Measurements from ENCODE around the gene NXPH4.

The NXPH4 gene

GRCh38 chr12:57270966-57271470 lies 54.4 kb downstream of the NXPH4 start:
- TF ChIP-seq EP300 (IDR thresholded peaks at IDR 0.05; ENCODE audit: borderline replicate concordance) (no peak), TCF12 (IDR thresholded peaks at IDR 0.05; ENCODE audit: low read depth) (no peak), TEAD4 (IDR thresholded peaks at IDR 0.05) (no peak)

DNA sequence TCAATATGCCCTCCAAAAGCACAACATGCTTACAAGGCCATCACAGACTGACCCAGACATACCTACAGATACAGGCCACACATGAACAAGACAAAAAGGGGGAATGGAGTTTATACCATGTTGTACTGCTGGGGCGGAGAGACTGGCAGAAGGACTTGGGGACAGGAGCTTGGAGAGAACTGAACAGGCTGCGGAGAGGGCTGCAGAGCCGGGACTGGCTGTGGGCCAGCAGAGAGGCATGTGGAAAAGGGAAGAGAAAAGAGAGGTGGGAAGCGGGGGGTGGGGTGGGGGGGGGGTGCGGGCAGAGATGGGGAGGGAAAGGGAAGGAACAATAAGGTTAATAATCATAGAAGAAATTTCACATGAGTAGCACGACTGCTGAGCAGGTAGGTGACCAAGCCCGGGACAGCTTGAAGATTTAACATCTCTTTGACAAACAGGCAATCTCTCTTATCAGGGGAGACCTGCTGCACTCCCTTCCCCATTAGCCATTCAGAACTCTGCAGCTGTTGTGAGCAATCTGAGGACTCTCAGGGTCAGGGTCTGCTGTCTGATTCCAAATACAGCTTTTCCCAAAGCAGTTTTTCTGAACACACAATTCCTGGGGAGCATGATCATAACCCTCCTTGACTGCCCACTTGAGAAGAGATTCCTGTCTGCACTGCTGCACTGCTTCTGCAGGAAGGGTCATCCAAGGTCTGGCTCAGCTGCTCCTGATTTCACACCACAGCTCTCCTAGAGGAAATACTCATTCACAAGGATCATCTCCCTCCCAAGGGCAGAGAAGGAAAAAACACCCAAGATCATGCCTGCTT lies 56.0 kb downstream of the NXPH4 start:
- TF ChIP-seq CREB1 (IDR thresholded peaks at IDR 0.05; ENCODE audit: low read depth) (no peak), ZBTB7A (IDR thresholded peaks at IDR 0.05; ENCODE audit: low read depth) (no peak), EGR1 (IDR thresholded peaks at IDR 0.05) (no peak), TCF12 (IDR thresholded peaks at IDR 0.05; ENCODE audit: low read depth) (no peak), TAF1 (IDR thresholded peaks at IDR 0.05; ENCODE audit: low read depth) (no peak), EP300 (IDR thresholded peaks at IDR 0.05; ENCODE audit: borderline replicate concordance) (no peak), NFIC (IDR thresholded peaks at IDR 0.05) (no peak), MAX (IDR thresholded peaks at IDR 0.05) (no peak), USF1 (IDR thresholded peaks at IDR 0.05) (no peak), REST (IDR thresholded peaks at IDR 0.05; ENCODE audit: low read depth) (no peak), RAD21 (IDR thresholded peaks at IDR 0.05; ENCODE audit: low read depth) (no peak), CEBPB (IDR thresholded peaks at IDR 0.05) (no peak), TEAD4 (IDR thresholded peaks at IDR 0.05) (no peak), FOXM1 (IDR thresholded peaks at IDR 0.05; ENCODE audit: borderline replicate concordance, low read depth) (no peak), YY1 (IDR thresholded peaks at IDR 0.05; ENCODE audit: low read depth) (no peak)

DNA sequence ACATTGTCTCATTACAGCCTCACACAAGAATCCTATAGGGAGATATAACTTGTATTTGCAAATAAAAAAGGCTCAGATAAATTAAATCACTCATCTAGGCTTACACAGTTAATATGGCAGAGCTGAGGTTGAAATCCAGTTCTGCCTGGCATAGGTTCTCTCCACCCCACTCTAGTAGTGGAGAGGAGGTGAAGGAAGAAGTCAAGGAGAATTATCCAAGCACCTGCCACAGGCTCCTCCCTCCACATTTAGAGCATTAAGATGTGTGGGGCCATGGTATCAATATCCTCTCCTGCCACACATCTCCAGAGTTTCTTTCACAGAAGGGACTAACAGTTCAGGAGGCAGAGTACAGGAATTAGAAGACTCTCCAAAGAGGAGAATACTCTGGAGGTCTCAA lies 56.9 kb downstream of the NXPH4 start:
- TF ChIP-seq EGR1 (IDR thresholded peaks at IDR 0.05) (no peak), TEAD4 (IDR thresholded peaks at IDR 0.05) (no peak), TAF1 (IDR thresholded peaks at IDR 0.05; ENCODE audit: low read depth) (no peak), EP300 (IDR thresholded peaks at IDR 0.05; ENCODE audit: borderline replicate concordance) (no peak), MAX (IDR thresholded peaks at IDR 0.05) (no peak), CREB1 (IDR thresholded peaks at IDR 0.05; ENCODE audit: low read depth) (no peak), RAD21 (IDR thresholded peaks at IDR 0.05; ENCODE audit: low read depth) (no peak)
